GM19238 (cell line): ENCODE measurements around the gene CSMD2.

Experiments used
- DNase-seq: peaks from one replicate; pipeline ENCODE4 v3.0.0; 2011; ENCODE audit warnings: low spot score; ENCODE audit not compliant: insufficient read length

CSMD2 gene

GRCh38 chr1:33906156-33906555 is 258.9 kb downstream of the CSMD2 start:
- no peak for DNase-seq

- DNase-seq, result no peak
Measured at GRCh38 chr1:33905241-33905640, 259.8 kb downstream of the CSMD2 start.

- DNase-seq, result peak; percentile 19
Measured at GRCh38 chr1:33903210-33903589, 261.8 kb downstream of the CSMD2 start.

DNA sequence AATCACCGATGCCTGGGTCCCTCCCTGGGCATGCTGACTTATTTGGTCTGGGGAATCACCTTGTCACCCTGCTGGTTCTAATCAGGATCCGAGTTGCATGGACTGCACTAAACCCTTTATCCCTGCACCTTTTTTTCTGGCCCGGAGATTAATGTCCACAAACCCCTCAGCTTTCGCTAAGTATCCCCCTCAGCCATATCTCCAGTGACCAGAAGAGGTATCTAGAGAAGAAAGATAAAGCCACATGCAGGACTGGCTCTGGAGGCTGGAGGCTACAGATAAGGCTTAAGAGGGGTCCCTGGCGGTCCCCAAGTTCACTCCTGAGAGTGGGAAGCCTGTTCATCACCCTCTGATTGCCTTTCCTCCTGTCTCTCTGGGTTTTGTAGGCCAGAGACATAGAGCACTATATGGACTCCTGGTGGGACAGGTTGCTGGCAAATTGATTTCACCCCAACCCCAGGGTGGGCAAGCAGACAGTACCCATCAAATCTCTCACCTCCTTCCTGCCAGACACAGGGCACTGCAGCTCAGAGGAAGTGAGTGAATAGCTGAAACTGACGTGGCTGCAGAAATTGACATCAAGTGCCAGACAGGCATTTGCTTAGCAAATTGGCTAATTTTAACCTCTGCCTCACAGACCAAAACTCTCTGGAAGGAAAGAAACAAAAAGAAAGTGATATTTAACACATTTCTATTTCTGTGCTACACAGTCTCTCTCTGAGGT is 262.4 kb downstream of the CSMD2 start:
- DNase-seq, result peak; percentile 46

DNA sequence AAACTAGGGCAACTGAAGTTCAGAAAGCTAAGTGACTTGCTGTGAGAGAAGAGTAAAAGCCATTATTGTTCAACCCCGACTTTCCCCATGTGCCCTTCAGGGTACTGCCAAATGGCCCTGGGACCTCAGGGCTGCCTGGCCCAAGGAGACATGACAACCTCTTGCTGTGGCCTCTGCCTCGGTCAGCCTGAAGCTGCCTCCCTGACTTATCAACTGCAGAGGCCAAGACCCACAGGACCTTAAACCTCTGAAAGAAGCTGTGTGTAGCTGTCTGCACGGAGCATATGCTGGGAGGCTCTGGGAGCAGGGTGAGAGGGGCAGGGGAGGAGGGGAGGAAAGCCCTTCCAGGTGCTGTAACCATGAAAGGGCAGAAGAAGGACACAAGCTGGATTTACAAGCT is 265.3 kb downstream of the CSMD2 start:
- no peak for DNase-seq

DNA sequence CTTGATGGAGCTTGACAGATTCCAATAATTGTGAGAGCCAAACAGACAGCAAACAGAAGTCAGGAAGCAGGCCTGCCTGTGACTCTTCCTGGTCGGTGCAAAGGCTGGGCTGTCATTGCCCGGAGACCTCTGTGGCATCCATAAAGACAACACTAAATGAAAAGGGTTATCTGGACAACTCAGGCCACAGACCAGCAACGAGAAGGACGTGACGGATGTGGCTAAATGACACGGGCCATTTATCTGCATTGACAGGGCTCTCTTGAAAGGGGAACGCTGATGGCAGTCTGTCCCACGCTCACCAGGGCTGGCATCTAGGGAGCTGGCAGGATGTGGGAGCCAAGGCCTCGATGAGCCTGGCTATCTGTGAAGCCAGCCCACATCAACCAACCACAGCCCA is 266.1 kb downstream of the CSMD2 start:
- DNase-seq, result no peak

DNA sequence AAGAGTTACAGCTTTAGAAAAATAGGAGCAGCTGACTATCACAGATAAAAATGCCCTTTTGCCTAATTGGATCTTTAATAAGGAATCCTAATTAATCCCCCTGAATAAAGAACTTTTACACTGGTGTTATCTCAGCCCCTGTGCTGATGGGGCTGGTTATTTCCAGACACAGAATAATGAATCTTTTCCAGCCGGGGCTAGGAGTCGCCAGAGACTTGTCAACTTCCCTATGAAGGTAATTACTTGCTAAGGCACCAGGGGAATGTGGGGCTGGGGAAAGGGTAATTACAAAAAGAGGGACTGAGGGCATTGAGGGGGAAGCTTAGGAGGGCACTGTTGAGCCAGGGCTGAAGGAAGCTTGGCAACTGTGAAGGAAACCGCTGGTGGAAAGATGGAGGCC is 266.6 kb downstream of the CSMD2 start:
- DNase-seq, result no peak

DNA sequence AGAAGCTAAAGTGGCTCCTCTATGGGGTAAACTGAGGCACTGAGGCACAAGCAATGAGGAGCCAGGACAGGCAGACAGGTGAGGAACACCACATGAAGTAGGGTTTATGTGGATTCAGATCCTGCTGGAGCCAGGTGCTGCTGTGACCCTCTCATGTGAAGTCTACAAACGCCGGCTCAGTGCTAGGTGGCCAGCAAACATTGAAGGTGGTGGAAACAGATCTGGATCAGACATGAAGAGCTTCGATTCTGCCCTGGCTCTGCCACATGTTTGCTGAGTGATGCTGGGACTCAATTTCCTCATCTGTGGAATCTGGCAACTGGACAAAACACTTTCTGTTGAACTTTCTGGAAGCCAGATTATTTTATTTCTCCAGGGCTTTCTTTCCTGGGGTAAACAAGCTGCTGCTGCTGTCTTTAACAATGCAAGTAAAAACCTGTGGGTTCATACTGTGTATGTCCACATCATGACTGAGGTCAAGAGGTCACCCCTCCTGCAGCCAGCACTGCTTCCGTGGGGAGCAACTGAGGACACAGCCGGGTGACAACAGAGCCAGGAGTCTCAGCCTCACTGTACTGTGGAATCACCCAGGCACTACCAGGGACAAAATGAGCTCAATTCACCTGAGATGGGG is 267.8 kb downstream of the CSMD2 start:
- no peak for DNase-seq

GRCh38 chr1:33895976-33896375 is 269.1 kb downstream of the CSMD2 start:
- DNase-seq, result no peak

DNA sequence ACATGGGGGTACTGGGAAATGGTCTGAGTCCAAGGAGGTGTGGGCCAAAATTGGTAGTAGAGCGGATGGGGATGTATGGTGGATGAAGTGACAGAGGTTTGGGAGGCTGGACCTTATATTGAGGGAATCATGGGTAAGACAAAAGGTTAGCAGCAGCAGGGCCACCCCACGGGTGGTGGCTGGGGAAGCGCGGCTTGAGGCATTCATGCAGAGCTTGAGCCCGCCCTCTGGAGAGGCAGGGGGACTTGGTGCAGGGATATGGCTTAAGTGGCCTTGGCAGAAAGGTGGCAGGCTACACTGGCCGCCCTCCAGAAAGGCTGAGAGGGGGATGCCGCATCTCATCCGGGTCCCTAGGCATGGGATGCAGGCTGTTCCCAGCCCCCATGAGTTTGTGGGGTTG is 269.6 kb downstream of the CSMD2 start:
- DNase-seq, result no peak

GRCh38 chr1:33893147-33893830 is 271.7 kb downstream of the CSMD2 start:
- no peak for DNase-seq

GRCh38 chr1:33886496-33886895 is 278.5 kb downstream of the CSMD2 start:
- DNase-seq, result no peak

DNA sequence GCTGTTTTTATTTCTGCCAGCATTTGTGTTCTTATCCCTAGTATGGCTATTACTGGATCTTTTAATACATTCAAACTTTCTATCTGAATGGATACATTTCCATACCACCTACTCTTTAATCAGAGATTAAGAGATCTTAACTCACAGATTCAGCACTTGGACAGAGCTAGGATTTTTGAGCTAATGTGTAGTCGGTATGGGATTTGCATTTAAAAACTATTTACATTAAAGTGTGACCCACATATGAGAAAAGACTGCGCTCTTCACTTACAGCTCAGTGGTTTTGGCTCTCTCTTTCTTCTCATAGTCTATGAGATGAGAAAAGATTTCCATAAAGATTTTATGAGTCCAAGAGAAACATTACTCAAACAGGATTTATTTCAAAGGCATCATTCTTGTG is 284.7 kb downstream of the CSMD2 start:
- no peak for DNase-seq

DNA sequence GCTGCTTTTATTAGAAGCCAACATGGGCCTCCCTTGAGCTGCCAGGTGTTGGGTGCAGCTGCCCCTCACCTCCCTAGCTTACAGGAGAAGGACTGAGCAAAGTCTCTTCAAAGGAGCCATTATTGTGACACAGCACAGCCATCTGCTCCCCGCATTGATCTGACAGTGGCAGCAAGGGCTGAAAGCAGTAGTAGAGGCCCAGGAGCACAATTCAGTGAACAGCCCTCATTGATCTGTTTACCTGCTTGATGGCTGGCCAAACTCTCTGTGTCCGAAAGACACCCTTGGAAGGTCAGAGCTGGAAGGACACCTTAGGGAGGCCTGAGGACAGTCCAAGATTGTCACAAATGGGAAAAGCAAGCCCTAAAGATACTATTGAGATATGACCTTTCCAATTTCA is 286.6 kb downstream of the CSMD2 start:
- DNase-seq, result no peak

DNA sequence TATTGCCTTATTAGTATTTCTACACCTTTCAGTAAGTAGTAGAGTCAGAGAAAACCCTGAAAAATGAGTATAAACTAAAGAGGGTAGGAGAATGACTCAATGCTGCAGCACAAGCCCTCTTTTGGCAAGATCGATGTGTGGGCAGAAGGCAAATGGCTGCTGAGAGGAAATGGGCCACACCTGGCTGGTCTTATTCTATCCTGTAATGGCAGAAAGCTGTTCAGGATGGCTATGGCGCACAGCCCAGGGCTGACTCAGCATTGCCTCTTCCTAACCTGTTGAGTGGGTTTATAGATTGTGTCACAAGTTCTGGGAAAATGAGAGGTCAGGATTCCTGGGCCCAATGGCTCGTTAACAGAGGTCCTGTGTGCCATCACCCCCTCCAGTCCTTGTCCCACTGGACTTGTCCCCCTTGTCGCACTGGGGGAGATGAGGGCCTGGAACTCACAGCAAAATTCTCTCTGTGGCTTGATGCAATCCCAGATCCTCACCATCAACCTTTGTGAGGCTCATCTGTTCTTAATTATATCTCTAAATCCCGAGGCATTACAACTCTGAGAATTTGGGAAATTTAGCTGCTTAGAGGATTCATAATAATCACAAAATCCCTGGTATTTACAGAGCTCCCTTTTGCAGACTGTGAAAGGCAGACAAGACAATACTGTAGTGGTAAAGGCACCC is 287.9 kb downstream of the CSMD2 start:
- no peak for DNase-seq

DNA sequence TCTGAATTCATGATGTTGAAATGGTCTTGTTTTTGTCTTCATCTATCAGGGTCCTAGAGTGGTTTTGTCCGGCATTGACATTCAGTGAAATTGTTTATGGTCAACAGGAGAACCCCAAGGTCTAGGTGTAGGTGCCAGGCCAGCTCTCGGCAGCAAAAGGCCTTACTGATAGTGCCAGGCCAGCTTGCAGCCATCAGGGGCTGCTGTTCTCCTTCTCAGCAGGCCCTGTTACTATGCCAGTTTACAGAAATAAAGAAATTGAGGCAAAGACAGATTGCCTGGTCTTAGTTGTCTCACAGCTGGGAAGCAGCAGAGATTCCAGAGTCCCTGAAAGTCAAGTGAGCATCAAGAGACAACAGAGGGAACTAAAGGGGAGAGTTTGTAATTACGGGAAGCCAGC is 289.2 kb downstream of the CSMD2 start:
- DNase-seq, result no peak

DNA sequence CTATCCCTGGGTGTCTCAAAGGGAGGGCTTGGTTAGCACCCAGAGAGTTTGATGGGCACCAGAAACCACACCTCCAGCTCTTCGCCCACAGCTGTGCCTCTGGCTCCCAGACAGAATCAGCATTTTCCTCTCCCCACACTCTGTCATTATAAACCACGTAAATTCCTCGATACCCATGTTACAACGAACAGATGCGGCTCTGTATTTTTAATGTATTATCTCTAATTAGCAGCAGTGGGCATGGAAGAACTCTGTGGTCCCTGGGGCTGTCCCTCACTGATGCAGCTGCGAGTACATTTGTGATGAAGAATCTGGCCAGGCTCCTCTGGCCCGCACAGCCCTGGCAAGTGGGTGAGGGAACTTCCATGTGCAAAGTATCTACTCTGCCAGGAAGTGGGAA is 290.4 kb downstream of the CSMD2 start:
- no peak for DNase-seq

DNA sequence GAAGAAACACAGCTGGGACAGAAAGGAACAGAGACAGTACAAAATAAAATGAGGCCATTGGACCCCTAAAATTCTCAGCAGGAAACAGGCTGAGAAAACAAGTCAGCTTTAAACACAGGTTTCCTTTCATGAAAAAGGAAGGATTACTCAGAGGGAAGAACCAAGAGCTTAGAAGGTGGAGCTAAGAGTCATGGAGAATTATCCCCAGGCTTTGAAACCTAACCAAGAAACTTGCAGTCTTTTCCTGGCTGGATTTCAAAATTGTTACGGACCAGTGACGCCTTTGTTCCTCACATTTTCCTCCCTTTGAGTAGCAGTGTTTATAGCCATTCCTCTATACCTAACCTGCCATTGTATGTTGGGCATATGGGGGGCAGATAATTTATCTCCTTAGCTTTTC is 292.3 kb downstream of the CSMD2 start:
- no peak for DNase-seq

DNA sequence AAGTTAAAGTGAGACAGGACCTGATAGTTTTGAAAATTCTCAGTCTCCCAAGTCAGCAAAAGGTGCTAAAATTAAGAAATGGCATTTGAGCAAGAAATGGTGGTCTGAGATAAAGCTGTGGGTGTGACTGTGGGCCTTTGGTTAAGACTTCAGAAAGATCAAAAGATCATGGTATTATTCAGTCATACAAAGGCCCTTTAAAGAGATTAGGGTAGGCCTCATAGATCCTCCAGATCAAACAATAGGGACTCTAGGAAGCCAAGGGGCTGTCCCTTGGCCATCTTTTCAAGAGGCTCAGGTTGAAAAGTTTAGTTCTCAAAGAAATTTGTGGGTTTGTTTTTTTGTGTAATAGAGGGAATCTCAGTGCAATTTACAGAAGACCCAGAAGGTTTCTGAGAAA is 292.8 kb downstream of the CSMD2 start:
- DNase-seq, result no peak

- no peak for DNase-seq
Measured at GRCh38 chr1:33867684-33868083, 297.3 kb downstream of the CSMD2 start.

GRCh38 chr1:33866281-33866680 is 298.7 kb downstream of the CSMD2 start:
- DNase-seq, result no peak
